Stimulated activated CD8-positive, alpha-beta memory T cell treated with anti-CD3 and anti-CD28 coated beads, Interleukin-15, amount 100 ng/mL, for 4 hours (primary cell): ENCODE results near the gene SNX9.
"Not testable (repeated sequence)": the region's sequence is repeated elsewhere in the genome, so short reads cannot be mapped to it uniquely, and the experiment has no call there.

Source experiments
- DNase-seq, 2 donors: peaks; one replicate each; pipeline ENCODE4 v3.0.0-alpha.2; 2020; ENCODE audit warnings: low read depth in 2 of 2

Gene SNX9

GRCh38 chr6:157858664-157859063, 35.6 kb downstream of the SNX9 start:
- not testable (repeated sequence) for DNase-seq

- DNase-seq: no peak
These were observed 36.9 kb downstream of the SNX9 start for GRCh38 chr6:157859775-157860504.

DNA sequence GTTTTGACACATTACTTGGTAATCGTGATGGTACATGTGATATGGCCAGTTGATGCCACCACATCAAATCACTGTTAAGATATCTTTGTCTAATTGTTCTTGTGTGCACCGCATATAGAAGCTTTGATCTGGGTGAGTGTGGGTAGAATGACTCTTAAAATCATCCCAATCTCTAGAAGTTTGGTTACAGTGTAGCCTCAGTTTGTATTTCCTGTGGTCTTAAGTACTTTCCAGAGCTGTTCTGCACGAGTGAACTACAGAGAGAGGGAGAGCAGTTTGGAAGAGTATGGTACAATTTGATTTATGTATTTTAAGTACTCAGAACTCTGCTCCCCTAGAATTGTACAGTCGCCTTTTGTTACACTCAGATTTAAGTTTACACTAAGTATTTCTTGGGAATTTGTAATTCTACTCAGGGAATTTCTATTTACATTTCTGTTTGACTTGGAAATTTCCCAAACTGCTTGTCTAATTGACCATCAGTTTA, 37.5 kb downstream of the SNX9 start:
- DNase-seq: peak in 1 of 2 donors; percentile 17

DNA sequence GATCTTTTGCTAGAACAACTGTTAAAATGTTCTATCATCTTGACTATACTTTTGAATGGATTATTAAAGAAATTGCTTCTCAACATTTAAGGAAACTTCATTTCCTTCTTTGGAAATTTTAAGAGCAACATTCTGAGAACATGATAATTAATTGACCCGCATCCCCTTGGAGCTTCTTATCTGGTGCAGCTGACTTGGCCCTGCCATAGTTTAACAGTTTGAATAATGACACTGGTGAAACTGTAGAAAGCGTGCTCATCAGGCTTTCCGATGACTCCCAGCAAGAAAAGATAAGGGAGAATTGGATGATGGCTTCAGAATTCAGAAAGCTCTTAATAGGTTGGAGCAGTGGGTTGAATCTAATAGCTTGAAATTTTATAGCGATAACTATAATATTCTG, 38.1 kb downstream of the SNX9 start:
- DNase-seq: no peak

- no peak for DNase-seq
These were observed 38.8 kb downstream of the SNX9 start for GRCh38 chr6:157861814-157862213.

- no peak for DNase-seq
These were observed 39.7 kb downstream of the SNX9 start for GRCh38 chr6:157862706-157863105.

- DNase-seq: no peak
These were observed 41.2 kb downstream of the SNX9 start for GRCh38 chr6:157864185-157864761.

- DNase-seq: no peak
These were observed 42.2 kb downstream of the SNX9 start for GRCh38 chr6:157865249-157865648.

- DNase-seq: no peak
These were observed 44.1 kb downstream of the SNX9 start for GRCh38 chr6:157867155-157867559.

- DNase-seq: no peak
These were observed 44.9 kb downstream of the SNX9 start for GRCh38 chr6:157867981-157868380.

GRCh38 chr6:157868835-157869234, 45.8 kb downstream of the SNX9 start:
- no peak for DNase-seq

- DNase-seq: no peak
These were observed 46.7 kb downstream of the SNX9 start for GRCh38 chr6:157869673-157870302.

GRCh38 chr6:157873735-157874344, 50.8 kb downstream of the SNX9 start:
- DNase-seq: peak; percentile 47 to 68

GRCh38 chr6:157877149-157877548, 54.1 kb downstream of the SNX9 start:
- DNase-seq: no peak

- DNase-seq: no peak
These were observed 54.8 kb downstream of the SNX9 start for GRCh38 chr6:157877573-157878438.

GRCh38 chr6:157879034-157879872, 56.2 kb downstream of the SNX9 start:
- no peak for DNase-seq

DNA sequence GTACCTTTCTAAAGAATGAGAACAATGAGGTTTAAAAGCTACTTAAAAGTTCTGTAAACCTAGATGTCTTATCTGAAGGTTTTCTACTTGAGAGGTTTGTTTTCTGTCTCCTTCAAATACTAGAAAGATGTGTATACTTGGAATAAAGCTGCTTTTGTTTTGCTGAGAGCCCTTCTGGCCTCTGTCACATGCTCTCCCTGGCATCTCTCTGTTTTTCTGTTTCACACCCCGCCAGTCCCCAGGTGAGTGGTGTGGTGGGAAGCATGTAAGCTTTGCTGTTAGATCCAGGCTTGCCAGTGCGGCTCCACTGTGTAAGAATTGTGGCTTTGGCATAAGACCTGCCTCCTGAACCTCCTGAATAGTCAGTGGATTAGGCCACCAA, 56.8 kb downstream of the SNX9 start:
- no peak for DNase-seq

DNA sequence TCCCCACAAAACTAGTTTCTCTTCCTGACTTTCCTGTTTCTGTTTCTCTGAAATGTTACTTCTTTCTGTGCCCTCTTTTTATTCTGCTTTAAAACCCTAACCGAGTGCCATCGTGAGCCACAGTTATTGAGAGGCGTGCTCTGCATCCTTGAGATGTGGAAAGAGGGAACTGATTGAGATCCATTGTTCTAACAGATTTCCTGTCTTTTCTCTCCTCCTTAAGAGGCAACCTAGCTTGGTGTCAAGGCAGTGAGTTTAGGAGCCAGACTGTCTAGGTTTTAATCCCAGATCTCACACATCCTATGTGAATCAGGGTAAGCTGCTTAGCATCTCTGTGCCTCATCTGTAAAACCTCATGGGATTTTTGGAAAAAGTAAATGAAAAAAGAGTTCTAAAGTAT, 57.5 kb downstream of the SNX9 start:
- DNase-seq: no peak

GRCh38 chr6:157881342-157881741, 58.3 kb downstream of the SNX9 start:
- DNase-seq: no peak

DNA sequence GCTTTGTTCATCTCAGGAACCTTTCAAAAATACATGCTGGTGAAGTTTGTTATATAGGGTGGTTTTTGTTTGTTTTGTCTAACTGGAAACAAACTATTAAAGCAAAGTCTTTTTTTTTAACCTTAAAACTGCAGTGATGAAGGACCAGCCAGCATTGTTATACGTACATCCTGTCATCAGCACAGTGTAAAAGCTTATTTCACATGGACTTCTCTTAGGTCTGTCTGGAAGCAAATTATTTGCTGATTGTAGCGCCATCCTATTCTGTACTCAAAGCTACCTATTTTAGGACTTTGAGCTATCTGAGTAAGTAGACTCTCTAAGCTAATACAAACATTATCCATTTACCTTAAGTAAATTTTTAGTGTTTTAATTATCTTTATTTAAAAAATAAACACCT, 61.7 kb downstream of the SNX9 start:
- DNase-seq: no peak
